Liver (tissue), 9 donors: ENCODE results near the gene TPGS2. TPM values are rescaled to one million over a fixed set of nuclear protein-coding genes. Genes with fewer than 3 reads are reported as not detected.

Source experiments
- DNase-seq: peaks from one replicate; pipeline ENCODE4 v3.0.0-alpha.2; 2017; ENCODE audit warnings: low spot score
- H3K27ac ChIP-seq, 2 donors: one replicate each; pipeline ENCODE4 v1.7.0; 2013; ENCODE audit warnings: inconsistent platforms in 2 of 2, low read length in 2 of 2, control low read depth in 1 of 2, low read depth in 1 of 2, mild to moderate bottlenecking in 1 of 2
- H3K27me3 ChIP-seq, 4 donors: one replicate each; pipeline versions ENCODE4 v1.6.1 to v1.7.0; 2013; ENCODE audit warnings: low read length in 3 of 4, inconsistent platforms in 1 of 4, mild to moderate bottlenecking in 1 of 4, moderate library complexity in 1 of 4; ENCODE audit not compliant: control insufficient read depth in 4 of 4, insufficient read depth in 4 of 4
- H3K36me3 ChIP-seq, 4 donors: one replicate each; pipeline versions ENCODE4 v1.6.1 to v1.7.0; 2013; ENCODE audit warnings: low read length in 3 of 4, mild to moderate bottlenecking in 3 of 4, low read depth in 1 of 4, moderate library complexity in 1 of 4; ENCODE audit not compliant: control insufficient read depth in 4 of 4, insufficient read depth in 3 of 4
- H3K4me1 ChIP-seq, 4 donors: one replicate each; pipeline versions ENCODE4 v1.6.1 to v1.7.0; 2013; ENCODE audit warnings: low read length in 3 of 4, mild to moderate bottlenecking in 3 of 4, moderate library complexity in 1 of 4; ENCODE audit not compliant: control insufficient read depth in 4 of 4, insufficient read depth in 4 of 4
- H3K4me3 ChIP-seq, 3 donors: one replicate each; pipeline versions ENCODE4 v1.6.1 to v1.7.0; 2013; ENCODE audit warnings: low read length in 3 of 3, control low read depth in 1 of 3, low read depth in 1 of 3, mild to moderate bottlenecking in 1 of 3
- H3K9ac ChIP-seq, 2 donors: one replicate each; pipeline ENCODE4 v1.7.0; 2013; ENCODE audit warnings: low read length in 2 of 2, mild to moderate bottlenecking in 2 of 2, moderate library complexity in 2 of 2, control low read depth in 1 of 2, low read depth in 1 of 2
- H3K9me3 ChIP-seq, 4 donors: one replicate each; pipeline versions ENCODE4 v1.6.1 to v1.7.0; 2013; ENCODE audit warnings: low read length in 3 of 4; ENCODE audit not compliant: control insufficient read depth in 4 of 4
- ATF3 ChIP-seq: IDR thresholded peaks from 2 replicates; pipeline ENCODE4 v1.6.1; 2016; ENCODE audit warnings: antibody characterized with exemption
- CTCF ChIP-seq: fragments of 150-350 bp; IDR thresholded peaks from 2 replicates; pipeline ENCODE4 v1.5.1; 2017; ENCODE audit warnings: improper control_type of control experiment, low read depth, low read length; ENCODE audit not compliant: missing input control
- EGR1 ChIP-seq, 2 donors: IDR thresholded peaks; 2 replicates each; pipeline ENCODE4 v1.6.1; 2016 to 2018; ENCODE audit warnings: antibody characterized with exemption in 2 of 2, low read depth in 2 of 2
- FOXA1 ChIP-seq: IDR thresholded peaks from 2 replicates; pipeline ENCODE4 v1.6.1; 2016; ENCODE audit warnings: antibody characterized with exemption
- FOXA2 ChIP-seq: IDR thresholded peaks from 2 replicates; pipeline ENCODE4 v1.6.1; 2016; ENCODE audit warnings: antibody characterized with exemption
- GABPA ChIP-seq, 2 donors: IDR thresholded peaks in 1 of 2; conservative IDR thresholded peaks in 1 of 2; 2 replicates each; pipeline ENCODE4 v1.6.1; 2016; ENCODE audit warnings: antibody characterized with exemption in 2 of 2, mild to moderate bottlenecking in 1 of 2, moderate library complexity in 1 of 2
- HNF4A ChIP-seq, 2 donors: conservative IDR thresholded peaks; 2 replicates each; pipeline ENCODE4 v1.6.1; 2016; ENCODE audit warnings: antibody characterized with exemption in 2 of 2, mild to moderate bottlenecking in 2 of 2
- HNF4G ChIP-seq: IDR thresholded peaks from 2 replicates; pipeline ENCODE4 v1.6.1; 2016; ENCODE audit warnings: antibody characterized with exemption
- JUND ChIP-seq, 2 donors: IDR thresholded peaks; 2 replicates each; pipeline ENCODE4 v1.6.1; 2016; ENCODE audit warnings: antibody characterized with exemption in 2 of 2
- NR2F2 ChIP-seq: IDR thresholded peaks from 2 replicates; pipeline ENCODE4 v1.6.1; 2016; ENCODE audit warnings: antibody characterized with exemption
- RAD21 ChIP-seq, 2 donors: IDR thresholded peaks; 2 replicates each; pipeline ENCODE4 v1.6.1; 2016; ENCODE audit warnings: antibody characterized with exemption in 2 of 2, mild to moderate bottlenecking in 2 of 2
- REST ChIP-seq: IDR thresholded peaks from 2 replicates; pipeline ENCODE4 v1.6.1; 2016; ENCODE audit warnings: antibody characterized with exemption, mild to moderate bottlenecking
- RXRA ChIP-seq, 2 donors: IDR thresholded peaks; 2 replicates each; pipeline ENCODE4 v1.6.1; 2017 to 2018; ENCODE audit warnings: antibody characterized with exemption in 2 of 2, mild to moderate bottlenecking in 1 of 2
- SP1 ChIP-seq: IDR thresholded peaks from 2 replicates; pipeline ENCODE4 v1.6.1; 2018; ENCODE audit warnings: antibody characterized with exemption, mild to moderate bottlenecking
- TAF1 ChIP-seq: conservative IDR thresholded peaks from 2 replicates; pipeline ENCODE4 v1.6.1; 2016; ENCODE audit warnings: antibody characterized with exemption, mild to moderate bottlenecking
- YY1 ChIP-seq: IDR thresholded peaks from 2 replicates; pipeline ENCODE4 v1.6.1; 2016; ENCODE audit warnings: antibody characterized with exemption, mild to moderate bottlenecking
- WGBS: extraction: QIAGEN DNeasy Blood & Tissue Kit; methylation state at CpG from one replicate; pipeline ENCODE4 v1.1.7; 2013; 5-methylcytosine and 5-hydroxymethylcytosine counted together
- polyA plus RNA-seq, 2 donors: library from polyadenylated mRNA; stranded (reverse) in 1 of 2; unstranded in 1 of 2; fragments of 200-250 nt in 1 of 2; fragments of >200 nt in 1 of 2; fragmentation: Nextera tagmentation in 1 of 2; extraction: Ambion mirVana in 1 of 2; gene quantifications; one replicate each; pipeline versions ENCODE4 v1.2.1 to v1.2.3, GENCODE V29; 2013 to 2015
- total RNA-seq, 2 donors: library from RNA; depleted of rRNA; stranded (reverse); fragments of >200 nt; gene quantifications; one replicate each; pipeline ENCODE4 v1.2.3, GENCODE V29; 2014
- TF ChIP-seq, protein P1 (sequence below): IDR thresholded peaks from 2 replicates; pipeline ENCODE4 v1.6.1; 2016; ENCODE audit warnings: antibody characterized with exemption
- TF ChIP-seq, protein P2 (sequence below): IDR thresholded peaks from 2 replicates; pipeline ENCODE4 v1.6.1; 2016; ENCODE audit warnings: antibody characterized with exemption
- donor health status: healthy.
- donor health status: healthy.
- donor health status: healthy.
- donor health status: healthy.
- donor health status: healthy.

Gene TPGS2
- total and polyA plus RNA-seq, 4 donors: 20.2 to 57.4 (median 21.2) TPM

GRCh38 chr18:36786686-36787085 is 42.1 kb downstream of the TPGS2 start:
- WGBS: 56% methylated on average over 4 of the region's 4 CpGs
- no peak for TF ChIP-seq RXRA (IDR thresholded peaks at IDR 0.05)
- TF ChIP-seq, protein P1, sequence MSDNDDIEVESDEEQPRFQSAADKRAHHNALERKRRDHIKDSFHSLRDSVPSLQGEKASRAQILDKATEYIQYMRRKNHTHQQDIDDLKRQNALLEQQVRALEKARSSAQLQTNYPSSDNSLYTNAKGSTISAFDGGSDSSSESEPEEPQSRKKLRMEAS: no peak
- TF ChIP-seq TAF1: no peak
- no peak for TF ChIP-seq EGR1 (IDR thresholded peaks at IDR 0.05; ENCODE audit: low read depth in 2 of 2)
- TF ChIP-seq FOXA1: no peak
- no peak for TF ChIP-seq HNF4G
- TF ChIP-seq GABPA (IDR thresholded peaks at IDR 0.05 in 1 of 2, conservative IDR thresholded peaks at IDR 0.05 in 1 of 2): no peak
- TF ChIP-seq REST: no peak
- TF ChIP-seq FOXA2: no peak
- TF ChIP-seq SP1: no peak
- TF ChIP-seq, protein P2, sequence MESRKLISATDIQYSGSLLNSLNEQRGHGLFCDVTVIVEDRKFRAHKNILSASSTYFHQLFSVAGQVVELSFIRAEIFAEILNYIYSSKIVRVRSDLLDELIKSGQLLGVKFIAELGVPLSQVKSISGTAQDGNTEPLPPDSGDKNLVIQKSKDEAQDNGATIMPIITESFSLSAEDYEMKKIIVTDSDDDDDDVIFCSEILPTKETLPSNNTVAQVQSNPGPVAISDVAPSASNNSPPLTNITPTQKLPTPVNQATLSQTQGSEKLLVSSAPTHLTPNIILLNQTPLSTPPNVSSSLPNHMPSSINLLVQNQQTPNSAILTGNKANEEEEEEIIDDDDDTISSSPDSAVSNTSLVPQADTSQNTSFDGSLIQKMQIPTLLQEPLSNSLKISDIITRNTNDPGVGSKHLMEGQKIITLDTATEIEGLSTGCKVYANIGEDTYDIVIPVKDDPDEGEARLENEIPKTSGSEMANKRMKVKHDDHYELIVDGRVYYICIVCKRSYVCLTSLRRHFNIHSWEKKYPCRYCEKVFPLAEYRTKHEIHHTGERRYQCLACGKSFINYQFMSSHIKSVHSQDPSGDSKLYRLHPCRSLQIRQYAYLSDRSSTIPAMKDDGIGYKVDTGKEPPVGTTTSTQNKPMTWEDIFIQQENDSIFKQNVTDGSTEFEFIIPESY: no peak
- no peak for TF ChIP-seq JUND (IDR thresholded peaks at IDR 0.05)
- TF ChIP-seq NR2F2: no peak
- TF ChIP-seq CTCF: no peak
- TF ChIP-seq YY1: no peak
- TF ChIP-seq RAD21 (IDR thresholded peaks at IDR 0.05): no peak
- no peak for TF ChIP-seq ATF3
- no peak for TF ChIP-seq HNF4A (conservative IDR thresholded peaks at IDR 0.05)
- Histone ChIP-seq H3K4me3 (no peak overlapping the region), H3K27me3 (no peaks in the 10 kb centered on the region), H3K4me1 (no peaks in the 10 kb centered on the region), H3K9me3 (no peaks in the 10 kb centered on the region), H3K27ac (no peak overlapping the region), H3K9ac (no peak overlapping the region), H3K36me3 (peaks cover 0 to 2% (median 0%) of the 10 kb centered on the region in 4 donors)
- DNase-seq: no peak
